Psoas muscle (tissue), 8 donors: ENCODE measurements around the gene PTPRD. TPM values are rescaled to one million over a fixed set of nuclear protein-coding genes. Genes with fewer than 3 reads are reported as not detected.

ENCODE experiments used
- ATAC-seq, 4 donors: fragments of 200-7000 bp; cut with Tn5 transposase; one replicate each; pipeline ENCODE4 v1.9.1; 2020; ENCODE audit warnings: moderate library complexity in 3 of 4, mild to moderate bottlenecking in 2 of 4
- DNase-seq, 2 donors: peaks; one replicate each; pipeline ENCODE4 v3.0.0-alpha.2; 2020
- H3K27ac ChIP-seq: fragments of 200-600 bp; one replicate; pipeline ENCODE4 v1.8.0; 2022
- H3K27me3 ChIP-seq, 3 donors: fragments of 200-600 bp in 1 of 3; one replicate each; pipeline versions ENCODE4 v1.6.1 to v1.8.0; 2013 to 2022; ENCODE audit warnings: low read length in 2 of 3, mild to moderate bottlenecking in 2 of 3, moderate library complexity in 1 of 3; ENCODE audit not compliant: insufficient read depth in 3 of 3
- H3K36me3 ChIP-seq, 2 donors: fragments of 200-600 bp in 1 of 2; one replicate each; pipeline versions ENCODE4 v1.6.1 to v1.8.0; 2013 to 2022; ENCODE audit warnings: low read depth in 1 of 2, mild to moderate bottlenecking in 1 of 2, moderate library complexity in 1 of 2; ENCODE audit not compliant: insufficient read depth in 1 of 2
- H3K4me1 ChIP-seq: fragments of 200-600 bp; one replicate; pipeline ENCODE4 v1.8.0; 2022
- H3K4me3 ChIP-seq: fragments of 200-600 bp; one replicate; pipeline ENCODE4 v1.8.0; 2022; ENCODE audit warnings: mild to moderate bottlenecking
- H3K9me3 ChIP-seq: fragments of 200-600 bp; one replicate; pipeline ENCODE4 v1.8.0; 2022
- CTCF ChIP-seq: fragments of 200-600 bp; IDR thresholded peaks from one replicate; pipeline ENCODE4 v1.8.0; 2022; ENCODE audit warnings: antibody characterized with exemption
- WGBS, 3 donors: extraction: QIAGEN DNeasy Blood & Tissue Kit; methylation state at CpG; one replicate each; pipeline versions ENCODE4 v1.1.6 to v1.1.7; 2013; 5-methylcytosine and 5-hydroxymethylcytosine counted together
- intact Hi-C, 2 donors: fragments of 100-400 bp; cut with DNase I; formaldehyde crosslinking; loops; one replicate each; pipeline versions ENCODE4 v1.11.0 to v1.14.2; 2022
- polyA plus RNA-seq, 3 donors: library from polyadenylated mRNA; stranded (reverse); fragments of 200-250 nt; gene quantifications; one replicate each; pipeline ENCODE4 v1.2.3, GENCODE V29; 2013
- total RNA-seq, 4 donors: library from RNA; stranded (reverse); fragmentation: NEBNext Ultra II Directional in 2 of 4; extraction: Animal tissue kit (Norgen Biotek cat#: 25700) in 2 of 4; gene quantifications; one replicate each; pipeline versions ENCODE4 v1.2.1 to v1.2.4, GENCODE V29; 2021 to 2023
- donor health status: healthy with polysubstance abuse.
- donor health status: DM: no; HTN: no; CAD: no; lungs with moderate emphysema.
- donor health status: Bipolar disorder and iron deficiency.
- donor health status: healthy.
- donor health status: DM: yes; HTN: yes; CAD: no.
- donor health status: DM: no; HTN: no; CAD: no.
- donor health status: DM: no; HTN: no; CAD: no.
- donor health status: DM: yes; HTN: yes; CAD: no.

PTPRD gene
- total and polyA plus RNA-seq, 7 donors = 0.44 to 3.1 (median 0.91) TPM

DNA sequence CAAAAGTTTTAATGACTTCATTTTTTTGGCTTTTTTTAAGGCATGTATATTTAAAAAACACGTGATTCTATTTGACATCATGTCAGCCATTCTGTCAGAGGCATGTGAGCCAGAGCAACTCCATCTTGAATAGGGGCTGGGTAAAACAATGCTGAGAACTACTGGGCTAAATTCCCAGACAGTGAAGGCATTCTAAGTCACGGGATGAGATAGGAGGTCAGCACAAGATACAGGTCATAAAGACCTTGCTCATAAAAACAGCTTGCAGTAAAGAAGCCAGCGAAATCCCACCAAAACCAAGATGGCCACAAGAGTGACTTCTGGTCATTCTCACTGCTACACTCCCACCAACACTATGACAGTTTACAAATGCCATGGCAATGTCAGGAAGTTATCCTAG, 1812.6 kb downstream of the PTPRD start:
- no peaks in the 10 kb centered on the region for H3K4me1 ChIP-seq
- no peaks in the 10 kb centered on the region for H3K9me3 ChIP-seq
- no peak overlapping the region for H3K27ac ChIP-seq
- no peak overlapping the region for H3K4me3 ChIP-seq
- ATAC-seq (no peak), DNase-seq (no peak)
- intact Hi-C loops = no loop called here
- H3K27me3 ChIP-seq = no peaks in the 10 kb centered on the region
- H3K36me3 ChIP-seq = no peaks in the 10 kb centered on the region
- WGBS, 3 donors = 75 to 86% (median 77%) methylated on average over 3 of the region's 3 CpGs
- no peak for TF ChIP-seq CTCF

GRCh38 chr9:8799615-8800014, 1813.2 kb downstream of the PTPRD start:
- DNase-seq (no peak), ATAC-seq (no peak)
- no peak overlapping the region for H3K4me3 ChIP-seq
- intact Hi-C loops = no loop called here
- H3K36me3 ChIP-seq = no peaks in the 10 kb centered on the region
- H3K27me3 ChIP-seq = no peaks in the 10 kb centered on the region
- H3K4me1 ChIP-seq = no peaks in the 10 kb centered on the region
- H3K9me3 ChIP-seq = no peaks in the 10 kb centered on the region
- H3K27ac ChIP-seq = no peak overlapping the region
- TF ChIP-seq CTCF = no peak

DNA sequence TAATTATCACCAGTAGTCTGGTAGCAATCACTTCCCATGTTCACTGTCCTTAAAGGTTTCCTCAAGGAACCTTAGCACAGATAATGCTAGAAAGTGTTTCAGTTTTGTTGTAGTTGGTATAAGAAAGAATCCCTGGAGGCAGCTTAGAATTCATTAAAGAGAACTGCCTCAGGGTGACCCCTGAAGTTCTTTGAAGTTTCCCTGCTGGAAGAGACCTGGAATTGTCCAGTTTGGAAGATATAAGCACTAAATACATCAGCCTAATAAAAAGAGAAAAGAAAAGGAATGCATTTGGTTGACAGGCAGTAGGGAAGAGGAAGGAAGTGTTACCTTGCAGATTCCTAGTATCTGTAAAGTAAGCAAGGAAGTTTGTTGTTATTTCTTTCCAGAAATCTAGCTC, 1813.6 kb downstream of the PTPRD start:
- Histone ChIP-seq H3K36me3 (no peaks in the 10 kb centered on the region), H3K27ac (no peak overlapping the region), H3K4me3 (no peak overlapping the region), H3K9me3 (no peaks in the 10 kb centered on the region), H3K27me3 (no peaks in the 10 kb centered on the region), H3K4me1 (no peaks in the 10 kb centered on the region)
- DNase-seq (no peak), ATAC-seq (no peak)
- intact Hi-C loops = no loop called here
- no peak for TF ChIP-seq CTCF

- 40 to 43% (median 41%) methylated on average over 2 of the region's 2 CpGs for WGBS, 3 donors
- intact Hi-C loops = no loop called here
- no peaks in the 10 kb centered on the region for H3K36me3 ChIP-seq
- no peaks in the 10 kb centered on the region for H3K9me3 ChIP-seq
- H3K27ac ChIP-seq = no peak overlapping the region
- H3K4me1 ChIP-seq = no peaks in the 10 kb centered on the region
- no peaks in the 10 kb centered on the region for H3K27me3 ChIP-seq
- H3K4me3 ChIP-seq = no peak overlapping the region
- ATAC-seq (no peak), DNase-seq (no peak)
- no peak for TF ChIP-seq CTCF
Measured at GRCh38 chr9:8784838-8785237, 1828.0 kb downstream of the PTPRD start.

DNA sequence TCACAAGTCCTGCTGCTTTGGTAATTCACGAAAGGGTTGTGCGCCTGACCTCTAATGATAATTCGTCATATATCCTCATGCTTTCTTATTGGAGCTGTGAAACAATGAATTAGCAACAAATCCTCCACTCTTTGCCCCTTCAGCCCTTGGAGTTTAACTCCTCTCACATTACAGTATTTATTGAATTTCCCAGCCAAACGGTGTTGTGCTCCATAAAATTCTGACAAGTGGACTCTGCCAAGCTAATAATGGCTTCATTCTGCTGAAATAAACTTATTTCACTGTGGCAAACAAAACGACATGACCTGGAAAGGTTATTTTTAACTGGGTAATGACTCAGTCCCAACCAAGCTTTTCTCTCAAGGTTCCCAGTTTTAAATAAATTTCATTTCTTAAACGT, 1828.9 kb downstream of the PTPRD start:
- no peak for TF ChIP-seq CTCF
- DNase-seq (no peak), ATAC-seq (no peak)
- intact Hi-C loops = no loop called here
- 42 to 56% (median 46%) methylated on average over 6 of the region's 6 CpGs for WGBS, 3 donors
- H3K27ac ChIP-seq = no peak overlapping the region
- no peaks in the 10 kb centered on the region for H3K27me3 ChIP-seq
- H3K4me1 ChIP-seq = no peaks in the 10 kb centered on the region
- H3K4me3 ChIP-seq = no peak overlapping the region
- no peaks in the 10 kb centered on the region for H3K36me3 ChIP-seq
- H3K9me3 ChIP-seq = no peaks in the 10 kb centered on the region
